Superior temporal gyrus (tissue), 1 donor: ENCODE results near the gene PMVK.

Experiments used
- DNase-seq: peaks from one replicate; pipeline ENCODE4 v3.0.0-alpha.2; 2016; ENCODE audit errors: extremely low spot score

The PMVK gene

DNA sequence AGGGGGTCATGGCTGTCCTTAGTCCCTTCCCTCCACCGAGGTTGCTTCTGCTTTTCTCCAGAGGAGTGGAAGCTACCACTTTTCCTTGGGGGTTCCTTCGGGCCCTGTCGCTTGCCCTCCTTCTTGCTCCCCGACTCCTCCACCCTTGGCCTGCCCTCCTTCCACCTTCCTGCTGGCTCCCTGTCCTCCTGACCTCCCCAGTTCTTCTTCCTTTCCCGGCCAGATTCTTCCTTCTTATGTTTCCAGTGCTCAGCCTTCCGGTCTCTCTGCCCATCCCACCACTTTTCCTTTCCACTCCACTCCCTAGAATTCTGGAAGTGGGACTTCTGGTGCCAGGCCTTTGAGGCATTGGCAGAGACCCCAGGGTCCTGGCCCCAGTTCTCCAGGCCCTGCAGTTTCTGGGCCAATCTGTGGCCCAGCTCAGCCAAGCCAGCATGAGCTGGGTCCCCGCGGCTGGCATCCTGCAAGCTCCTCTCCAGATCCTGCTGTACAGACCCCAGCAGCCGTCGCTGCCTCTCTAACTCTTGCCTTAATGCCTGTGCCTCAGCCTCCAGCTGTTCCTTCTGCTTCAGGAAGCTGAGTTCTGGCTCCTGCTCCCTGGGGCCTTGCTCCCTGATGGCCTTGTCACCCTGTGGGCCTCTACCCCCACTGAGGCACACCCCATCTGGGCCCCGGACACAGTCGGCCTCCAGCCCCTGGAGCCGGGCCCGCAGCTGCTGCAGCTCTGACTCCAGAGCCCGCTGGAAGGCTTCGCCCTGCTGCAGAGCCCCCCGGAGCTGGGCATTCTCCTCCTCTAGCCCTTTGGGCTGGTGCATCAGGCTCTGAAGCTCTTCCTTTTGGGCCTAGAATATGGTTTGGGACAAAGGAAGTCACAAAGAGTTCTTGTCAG is 9.7 kb upstream of the PMVK start:
- no peak for DNase-seq

DNA sequence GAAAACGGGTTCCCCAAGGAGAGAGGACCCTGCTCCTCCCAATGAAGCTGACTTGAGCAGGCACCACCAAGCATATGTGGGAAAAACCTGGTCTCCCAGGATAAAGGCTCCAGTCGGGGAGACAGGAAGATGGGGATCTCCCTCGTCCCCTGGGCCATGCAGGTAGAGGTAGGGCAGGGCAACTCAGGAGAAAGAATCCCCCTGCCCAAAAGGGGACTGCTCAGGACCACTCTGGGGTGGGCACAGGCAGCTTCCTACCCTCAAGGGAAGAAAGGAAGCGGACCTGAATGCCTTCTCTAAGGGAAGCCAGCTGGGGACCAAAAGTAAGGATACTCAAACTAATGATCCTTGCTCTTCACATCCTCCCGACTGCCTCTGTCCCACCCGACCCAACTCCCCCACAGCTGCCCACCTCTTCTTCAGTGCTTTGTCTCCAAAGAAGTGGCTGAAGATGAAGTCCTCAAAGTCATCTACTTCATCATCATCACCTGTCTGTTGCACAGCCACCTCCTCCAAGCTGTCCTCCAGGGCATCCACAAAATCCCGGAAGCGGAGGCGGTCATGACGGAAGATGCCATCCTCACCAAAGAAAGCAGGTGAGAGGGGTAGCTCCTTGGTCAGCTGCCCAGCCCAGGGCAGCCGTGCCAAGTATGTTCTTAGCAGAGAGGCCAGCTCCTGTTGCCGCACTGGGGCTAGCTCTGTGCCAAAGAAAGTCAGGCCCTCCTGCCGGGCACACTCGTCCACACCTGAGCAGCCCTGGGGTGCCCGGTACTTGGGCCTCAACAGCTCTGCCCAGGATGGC is 8.8 kb upstream of the PMVK start:
- no peak for DNase-seq

DNA sequence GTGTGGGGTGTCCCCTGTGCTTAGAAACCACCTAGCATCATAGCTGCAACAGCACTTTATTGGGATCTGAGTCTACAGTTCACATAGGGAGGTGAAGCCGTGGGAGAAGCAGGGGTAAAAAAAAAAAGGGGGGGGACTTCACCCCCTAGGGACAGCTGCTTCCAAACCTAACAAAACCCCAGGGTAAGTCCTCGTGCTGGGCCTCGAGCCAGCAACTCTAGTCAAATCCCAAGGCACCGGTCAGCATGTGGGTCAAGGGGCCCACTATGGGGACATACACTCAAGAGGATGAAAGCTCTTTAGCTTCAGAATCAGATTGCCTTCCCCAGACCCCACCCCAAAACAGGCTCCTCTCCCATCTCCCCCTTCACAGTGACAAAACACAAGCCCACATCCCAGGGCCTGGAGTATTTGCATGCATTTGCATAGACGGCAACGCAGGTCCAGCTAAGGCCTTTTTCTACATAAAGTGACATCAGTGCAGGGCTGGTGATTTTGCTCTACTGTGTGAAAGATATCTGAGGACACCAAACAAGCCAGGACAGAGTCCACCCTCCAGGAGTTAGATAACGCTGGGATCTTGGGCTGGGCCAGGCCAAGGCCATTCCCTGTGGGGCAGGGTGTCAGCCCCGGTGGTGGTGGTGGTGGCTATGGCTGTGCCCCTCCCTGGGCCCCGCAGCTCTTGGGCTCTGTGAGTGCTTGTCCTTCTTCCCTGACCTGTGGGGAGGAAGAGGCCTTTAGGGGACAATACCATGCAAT is 8.1 kb upstream of the PMVK start:
- no peak for DNase-seq

DNA sequence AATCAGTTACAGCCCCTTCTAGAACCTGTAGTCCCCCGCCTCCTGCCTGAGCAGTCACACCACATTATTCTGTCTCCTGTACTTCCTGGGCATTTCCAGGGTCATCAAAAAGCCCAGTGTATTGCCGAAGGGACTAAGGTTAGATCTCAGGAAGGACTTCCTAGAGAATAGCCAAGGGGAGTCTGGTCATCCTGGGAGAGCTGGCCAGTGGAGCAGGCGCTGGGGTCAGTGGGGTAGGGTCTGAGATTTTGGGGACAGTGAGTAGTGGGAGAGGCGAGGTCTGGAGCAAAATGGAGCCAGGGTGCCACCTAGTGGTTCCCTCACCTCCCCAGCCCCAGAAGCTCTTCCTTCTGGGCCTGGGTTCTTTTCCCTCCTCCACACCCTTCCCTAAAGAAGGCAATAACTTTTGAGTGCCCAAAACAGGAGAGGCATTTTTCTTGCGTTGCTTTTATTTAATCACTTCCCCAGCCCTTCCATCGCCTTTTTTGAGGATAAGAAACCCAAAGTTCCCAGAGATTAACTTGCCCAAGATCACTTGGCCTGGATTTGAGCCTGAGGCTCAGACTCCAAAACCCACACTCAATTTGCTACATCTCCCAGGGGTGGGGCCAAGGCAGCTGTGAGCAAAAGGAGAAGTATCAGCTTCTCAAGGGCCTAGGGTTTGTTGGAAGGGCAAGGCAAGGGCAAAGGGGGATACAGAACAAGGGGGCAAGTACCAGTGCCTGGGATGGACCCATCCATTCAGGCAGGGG is 7.3 kb upstream of the PMVK start:
- no peak for DNase-seq

DNA sequence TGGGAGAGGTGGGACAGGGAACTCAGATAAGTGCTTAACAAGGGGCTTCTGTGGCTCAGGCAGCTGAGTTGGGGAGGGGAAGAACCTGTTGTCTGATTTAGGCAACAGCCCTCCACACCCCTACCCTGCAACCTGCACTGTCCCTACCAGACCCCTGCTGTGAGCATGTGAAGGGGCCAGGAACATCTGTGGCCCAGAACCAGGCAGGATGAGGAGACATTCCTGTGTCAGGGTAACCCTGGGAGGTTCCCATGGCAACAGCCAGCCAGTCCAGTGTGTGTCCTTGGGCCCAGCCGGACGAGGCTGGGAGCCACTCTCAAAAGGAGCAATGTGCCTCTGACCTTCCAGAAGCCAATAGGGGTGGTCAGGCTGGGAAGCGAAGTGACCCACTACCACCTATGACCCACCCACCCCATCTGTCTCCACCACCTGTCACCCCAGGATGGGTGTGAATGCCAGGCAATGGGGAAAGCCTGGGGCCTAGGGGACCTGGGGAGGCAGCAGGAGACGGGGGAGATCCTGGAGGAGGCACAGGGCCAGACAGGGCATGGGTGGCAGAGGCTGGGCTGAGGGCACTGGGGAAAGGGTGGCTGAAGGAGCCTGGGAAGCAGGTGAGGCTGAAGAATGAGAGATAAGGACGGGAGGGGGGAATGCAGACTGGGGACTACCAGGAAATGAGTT is 5.0 kb upstream of the PMVK start:
- no peak for DNase-seq

DNA sequence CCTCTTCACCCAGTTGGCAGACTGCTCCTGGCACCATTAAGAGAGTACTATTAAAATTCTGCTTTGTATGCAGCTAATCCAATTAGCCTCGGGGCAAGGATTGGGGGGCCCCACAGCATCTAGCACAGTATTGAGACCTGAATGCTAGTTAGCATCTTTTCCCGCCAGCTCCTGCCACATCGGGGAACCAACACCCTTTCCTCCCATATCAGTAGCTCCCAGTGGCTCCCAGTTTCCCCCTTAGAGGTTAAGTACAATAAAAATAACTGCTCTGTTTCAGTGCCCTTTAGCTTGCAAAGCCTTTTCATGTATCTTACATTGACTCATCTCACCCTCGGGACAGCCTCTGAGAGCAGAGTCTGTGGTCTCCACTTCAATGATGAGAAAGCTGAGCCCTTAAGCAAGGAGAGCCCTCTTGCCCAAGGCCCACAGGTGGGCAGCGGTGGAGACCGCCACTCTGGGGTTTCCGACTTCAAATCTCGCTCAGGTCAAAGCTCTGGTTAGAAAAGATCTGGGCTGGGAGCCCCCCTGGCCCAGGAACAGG is 4.2 kb upstream of the PMVK start:
- DNase-seq: no peak

DNA sequence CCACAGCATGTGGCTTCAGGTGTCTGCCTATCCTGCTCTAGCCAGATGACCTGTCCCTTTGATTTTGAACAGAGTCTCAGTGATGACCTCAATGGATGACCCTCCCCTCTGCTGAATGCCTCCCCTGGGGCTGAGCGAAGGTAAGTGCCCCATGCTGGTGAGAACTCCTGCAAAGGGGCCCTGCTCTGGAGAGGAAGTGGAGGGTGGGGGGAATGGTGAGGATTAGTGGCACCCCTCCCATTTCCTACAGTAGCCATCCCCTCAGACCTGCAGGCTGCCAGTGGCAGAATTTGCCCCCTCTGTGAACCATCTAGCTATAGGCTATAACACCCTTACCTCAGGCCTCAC is 3.7 kb upstream of the PMVK start:
- DNase-seq: no peak

DNA sequence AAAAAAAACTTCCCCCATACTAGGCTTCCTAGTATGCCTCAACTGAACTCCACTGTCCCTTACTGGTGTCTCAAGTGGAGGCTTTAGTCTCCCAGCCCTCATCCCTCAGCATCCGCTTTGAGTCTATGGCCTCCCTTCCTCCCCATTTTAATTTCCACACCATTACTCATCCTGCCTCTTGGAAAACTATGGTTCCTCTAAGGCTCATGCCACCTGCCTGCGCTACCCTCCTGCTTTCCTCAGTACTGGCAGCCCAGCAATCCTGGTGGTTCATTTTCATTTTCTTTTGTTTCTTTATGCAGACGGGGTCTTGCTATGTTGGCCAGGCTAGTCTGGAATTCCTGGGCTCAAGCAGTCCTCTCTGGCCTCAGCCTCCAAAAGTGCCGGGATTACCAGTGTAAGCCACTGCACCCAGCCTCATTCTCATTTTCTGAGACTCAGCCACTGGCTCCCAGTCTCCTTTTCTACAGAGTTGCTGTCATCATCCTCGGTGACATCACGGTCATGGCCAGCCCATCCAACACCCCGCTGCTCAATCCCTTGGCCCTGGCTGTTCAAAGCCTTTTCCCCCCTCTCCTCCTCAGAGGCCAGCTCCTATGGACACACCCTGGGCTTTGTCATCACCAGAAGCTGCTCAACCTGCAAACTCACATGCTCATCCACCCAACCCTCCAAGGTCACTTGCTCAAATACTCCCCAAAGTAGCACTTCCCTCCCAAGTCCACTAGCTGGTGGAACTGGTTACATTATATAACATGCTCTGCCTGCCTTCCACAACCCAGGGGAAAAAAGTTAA is 2.3 kb upstream of the PMVK start:
- no peak for DNase-seq

DNA sequence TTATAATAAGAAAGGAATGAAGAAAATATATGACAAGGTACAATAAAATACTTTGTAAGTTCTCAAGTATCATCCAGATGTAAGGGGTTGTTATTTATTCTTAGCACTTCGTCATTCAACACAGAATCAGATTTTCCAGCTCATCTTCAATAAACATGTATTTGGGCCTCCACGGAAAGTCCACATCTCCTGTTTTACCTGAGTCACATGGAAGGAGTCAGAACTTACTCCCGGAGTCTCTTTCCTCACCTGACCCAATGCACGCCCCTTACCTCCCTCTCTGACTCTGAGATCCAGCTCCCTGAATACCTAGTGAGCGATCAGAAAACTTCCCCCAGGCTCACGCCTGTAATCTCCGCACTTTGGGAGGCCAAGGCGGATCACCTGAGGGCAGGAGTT is 1.5 kb upstream of the PMVK start:
- DNase-seq: no peak

DNA sequence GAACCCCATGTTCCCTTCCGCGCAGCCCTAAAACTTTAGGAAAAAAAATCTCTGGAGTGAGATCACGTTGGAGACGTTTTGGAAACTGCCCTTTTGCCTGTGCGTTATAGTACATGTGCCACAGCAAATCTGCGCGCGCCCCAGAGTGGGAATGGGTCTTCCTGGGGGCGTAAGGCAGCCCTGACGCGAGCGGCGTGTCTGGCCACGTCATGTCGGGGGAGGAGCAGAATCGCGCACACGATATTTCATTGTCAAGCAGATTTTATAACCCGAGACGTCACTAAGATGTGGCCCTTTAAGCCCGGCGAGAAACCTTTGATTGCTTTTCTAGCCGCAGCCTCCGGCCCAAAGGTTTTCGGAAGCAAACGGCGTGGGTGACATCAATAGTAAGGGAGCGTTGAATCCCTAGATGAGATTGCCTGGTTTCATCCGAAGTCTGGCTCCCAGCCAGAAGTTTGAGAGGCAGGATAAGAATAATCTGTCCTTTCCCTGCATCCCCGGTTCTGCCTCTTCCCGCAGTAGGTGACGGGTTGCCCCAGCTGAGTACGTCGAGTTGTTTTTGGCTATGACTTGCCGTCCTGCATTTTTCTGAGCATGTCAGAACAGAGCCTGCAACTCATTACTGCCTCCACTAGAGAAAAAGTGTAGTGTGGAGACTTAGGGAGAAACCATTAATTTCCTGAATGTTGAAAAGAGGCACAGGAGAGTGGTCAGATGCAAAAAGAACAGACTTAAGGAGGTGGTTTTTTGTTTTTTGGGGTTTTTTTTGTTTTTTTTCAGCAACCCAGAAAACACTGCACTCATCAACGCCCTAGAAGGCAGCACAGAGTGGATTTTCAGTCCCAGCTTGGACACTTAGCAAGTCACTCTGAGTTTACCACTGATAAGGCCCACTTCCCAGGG is 817 bp upstream of the PMVK start:
- peak; percentile 95 for DNase-seq

DNA sequence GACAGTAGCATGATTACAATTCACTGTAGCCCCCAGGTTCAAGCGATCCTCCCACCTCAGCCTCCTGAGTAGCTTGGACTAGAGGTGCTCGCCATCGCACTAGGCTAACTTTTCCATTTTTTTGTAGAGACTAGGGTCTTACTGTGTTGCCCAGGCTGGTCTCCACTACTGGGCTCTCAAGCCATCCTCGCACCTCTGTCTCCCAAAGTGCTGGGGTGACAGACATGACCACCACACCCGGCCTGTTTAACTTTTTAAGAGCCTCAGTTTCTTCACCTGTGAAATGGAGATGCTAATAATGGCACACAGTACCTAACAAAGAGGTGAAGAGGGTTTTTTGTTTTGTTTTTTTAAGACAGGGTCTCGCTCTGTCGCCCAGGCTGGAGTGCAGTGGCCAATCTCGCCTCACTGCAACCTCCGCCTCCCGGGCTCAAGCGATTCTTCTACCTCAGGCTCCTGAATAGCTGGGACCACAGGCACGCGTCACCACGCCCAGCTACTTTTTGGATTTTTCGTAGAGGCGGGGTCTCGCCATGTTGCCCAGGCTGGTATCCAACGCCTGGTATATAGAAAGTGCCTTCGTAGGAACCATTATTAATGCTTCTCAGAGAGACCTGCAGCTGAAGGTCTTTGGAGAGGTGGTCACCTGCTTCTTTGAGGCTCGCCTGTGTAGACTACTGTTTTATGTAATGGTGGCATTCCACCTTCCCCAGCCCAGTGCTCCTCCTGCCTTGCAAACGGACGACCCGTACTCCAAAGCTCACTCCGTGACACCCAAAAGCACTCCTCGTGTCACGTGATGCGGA is 567 bp downstream of the PMVK start:
- DNase-seq: no peak

DNA sequence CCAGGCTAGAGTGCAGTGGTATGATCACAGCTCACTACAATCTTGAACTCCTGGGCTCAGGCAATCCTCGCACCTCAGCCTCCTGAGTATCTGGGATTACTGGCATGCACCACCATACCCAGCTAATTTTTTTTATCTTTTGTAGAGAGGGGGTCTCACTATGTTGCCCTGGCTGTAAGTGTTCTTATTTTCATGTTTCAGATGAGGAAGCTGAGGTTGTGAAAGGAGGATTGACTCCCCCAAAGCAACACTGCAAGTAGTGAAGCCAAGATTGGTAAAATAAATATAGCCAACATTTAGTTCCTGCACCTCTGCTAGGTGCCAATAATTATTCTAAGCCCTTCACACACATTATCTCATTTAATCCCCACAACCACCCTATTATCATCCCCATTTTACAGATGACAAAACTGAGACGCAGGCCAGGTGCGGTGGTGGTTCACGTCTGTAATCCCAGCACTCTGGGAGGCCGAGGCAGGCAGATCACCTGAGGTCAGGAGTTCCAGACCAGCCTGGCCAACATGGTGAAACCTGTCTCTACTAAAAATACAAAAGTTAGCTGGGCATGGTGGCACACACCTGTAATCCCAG is 2.1 kb downstream of the PMVK start:
- DNase-seq: no peak

DNA sequence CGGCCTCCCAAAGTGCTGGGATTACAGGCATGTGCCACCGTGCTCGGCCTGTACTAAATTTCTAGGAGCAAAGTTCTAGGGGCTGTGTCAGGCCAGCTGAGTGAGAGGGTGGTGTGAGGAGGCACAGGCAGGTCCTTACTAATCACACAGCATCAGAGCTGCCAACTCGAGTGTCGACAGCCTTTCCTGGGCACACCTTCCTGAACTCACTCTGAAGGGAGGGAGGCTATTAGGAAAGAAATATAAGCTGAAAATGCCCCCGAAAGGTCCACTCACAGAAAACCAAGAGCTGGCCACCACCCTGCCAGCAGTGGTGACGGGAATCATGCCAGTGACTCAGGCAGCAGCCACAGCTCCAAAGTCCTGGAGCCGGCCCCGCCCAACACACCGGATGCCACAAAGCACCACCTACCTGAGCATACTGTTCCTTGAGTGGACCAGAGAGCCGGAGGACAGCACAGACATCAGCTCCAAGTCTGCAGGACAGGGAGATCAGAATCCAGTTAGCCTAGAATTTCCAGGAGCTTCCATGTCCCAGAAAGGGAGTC is 4.5 kb downstream of the PMVK start:
- DNase-seq: no peak

DNA sequence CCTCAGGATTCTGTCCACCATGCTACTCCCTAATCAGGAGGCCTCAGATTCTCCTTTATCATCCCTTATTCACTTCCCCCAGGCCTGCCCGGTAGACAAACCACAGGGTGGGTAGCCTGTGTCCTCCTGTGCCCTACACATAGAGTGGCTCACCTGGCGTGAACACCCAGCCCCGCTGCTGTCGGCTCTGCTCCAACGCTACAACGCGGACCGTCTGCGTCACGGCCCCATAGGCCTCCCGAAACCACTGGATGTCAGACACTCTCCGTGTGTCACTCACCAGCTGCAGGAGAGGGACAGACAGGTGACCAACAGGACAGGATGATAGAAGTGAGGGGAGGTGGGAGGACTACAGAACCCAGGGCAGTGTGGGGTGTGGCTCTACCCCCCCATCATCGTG is 10.3 kb downstream of the PMVK start:
- no peak for DNase-seq

DNA sequence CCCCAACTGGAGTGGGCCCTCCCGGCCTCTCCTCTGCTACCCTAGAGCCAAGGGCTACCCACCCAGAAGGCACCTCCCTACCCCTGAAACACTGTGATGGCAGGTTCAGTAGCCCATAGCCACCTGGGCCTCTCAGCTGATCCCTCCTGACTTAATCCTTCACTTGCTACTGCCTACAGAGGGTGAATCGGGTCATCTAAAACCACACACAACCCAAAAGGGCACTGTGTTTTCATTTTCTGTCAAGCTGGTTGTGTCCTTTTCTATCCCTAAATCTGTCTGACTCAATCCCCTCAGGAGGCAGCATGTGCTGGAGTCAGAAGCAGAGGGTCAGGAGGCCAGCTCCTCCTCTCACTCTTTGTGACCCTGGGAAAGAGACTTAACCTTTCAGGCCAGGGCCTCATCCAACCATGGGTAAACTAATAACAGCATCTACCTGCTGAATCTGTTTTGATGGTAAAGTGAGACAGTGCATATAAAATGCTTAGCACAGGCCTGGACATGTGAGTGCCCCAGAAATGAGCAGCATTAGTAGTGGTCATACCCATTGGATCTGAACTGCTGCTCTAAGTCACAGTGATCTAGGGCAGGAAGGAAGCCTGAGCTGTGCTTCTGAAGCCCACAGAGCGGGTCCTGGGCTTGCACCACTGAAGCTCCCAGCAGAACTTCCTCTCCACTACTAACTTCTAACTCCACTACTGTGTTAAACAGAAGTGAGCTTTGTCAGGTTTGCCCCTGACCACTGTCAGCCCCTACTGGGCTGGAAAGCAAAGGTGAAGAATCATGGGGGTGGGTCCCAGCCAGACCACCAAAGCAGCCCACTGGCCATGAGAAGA is 11.0 kb downstream of the PMVK start:
- DNase-seq: no peak

DNA sequence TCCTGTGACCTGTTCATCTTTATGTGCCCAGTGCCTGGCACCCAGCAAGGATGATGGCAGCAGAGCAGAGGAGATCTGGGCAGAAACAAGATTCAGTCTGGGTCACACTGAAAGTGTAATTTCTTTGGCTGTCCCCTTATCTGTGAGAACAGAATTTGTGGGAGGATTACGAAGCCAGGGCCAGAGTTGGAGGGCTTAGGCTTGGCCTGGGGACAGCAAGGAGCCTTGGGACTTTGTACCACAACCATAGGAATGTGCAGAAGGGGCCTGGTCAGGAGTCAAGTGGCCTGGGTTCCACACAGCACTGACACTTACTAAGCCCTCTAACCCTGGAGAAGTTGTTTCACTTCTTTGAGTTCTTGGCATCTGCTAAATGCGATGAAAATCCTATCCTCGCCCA is 12.8 kb downstream of the PMVK start:
- DNase-seq: no peak

DNA sequence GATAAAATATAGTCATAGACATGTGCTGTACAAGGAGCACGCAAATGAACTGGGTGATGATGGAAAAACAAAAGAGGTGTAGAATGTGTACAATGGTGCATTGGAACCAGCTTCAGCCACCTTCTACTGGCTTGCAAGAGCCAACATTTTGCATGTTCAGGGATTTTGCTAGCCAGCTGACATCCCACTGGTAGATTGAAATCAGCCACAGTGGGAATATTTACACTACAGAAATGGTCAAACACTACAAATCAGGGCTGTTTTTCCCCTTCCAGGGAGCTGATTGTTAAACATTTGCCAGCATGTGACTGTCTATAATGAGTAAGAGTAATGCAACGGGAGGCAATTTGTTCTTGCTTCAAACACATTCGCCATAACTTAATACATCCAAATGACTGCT is 23.2 kb downstream of the PMVK start:
- no peak for DNase-seq
